Effector CD8-positive, alpha-beta T cell (primary cell): ENCODE measurements around the gene CBLIF.
"Not testable (repeated sequence)": the region's sequence is repeated elsewhere in the genome, so short reads cannot be mapped to it uniquely, and the experiment has no call there.

Experiments
- DNase-seq: peaks from one replicate; lab custom pipeline; 2025; lab: John Stamatoyannopoulos, UW

The CBLIF gene

DNA sequence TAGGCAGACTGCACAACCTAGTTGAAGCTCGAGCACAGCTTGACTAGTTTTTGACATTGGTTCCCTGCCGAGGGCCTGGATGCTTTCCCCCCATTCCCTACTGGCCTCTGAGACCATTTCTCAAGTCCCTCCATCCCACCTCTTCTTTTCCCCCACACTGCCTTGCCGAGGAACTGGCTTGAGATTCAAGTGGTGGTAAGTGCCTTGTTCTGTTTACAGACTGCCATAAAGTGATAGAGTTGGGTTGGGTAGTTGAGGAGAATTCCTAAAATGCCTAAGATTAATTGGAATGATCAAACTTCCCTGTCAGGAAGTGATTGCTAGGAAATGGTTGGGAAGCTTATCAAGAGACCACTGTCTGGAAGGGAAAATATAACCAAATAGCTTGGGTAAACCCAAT lies 50.9 kb downstream of the CBLIF start:
- DNase-seq = no peak

DNA sequence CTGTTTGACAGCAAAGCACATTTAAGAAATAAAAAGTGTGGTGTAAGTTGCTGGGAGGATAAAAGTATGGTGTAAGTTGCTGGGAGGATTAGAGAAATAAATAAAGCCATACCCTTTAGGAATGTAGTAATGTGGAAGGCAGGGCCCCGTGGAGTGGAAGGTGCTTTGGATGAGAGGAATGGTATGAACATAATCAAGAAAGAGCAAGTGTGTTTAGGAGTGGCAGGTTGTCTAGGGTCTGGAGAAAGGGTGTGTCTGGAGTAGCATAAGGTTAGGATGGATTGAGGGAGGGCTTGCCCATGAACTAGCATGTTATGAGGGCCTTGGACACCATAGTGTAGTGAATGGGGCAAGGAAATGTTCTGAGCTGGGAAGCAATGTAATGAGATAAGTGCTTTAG lies 52.8 kb downstream of the CBLIF start:
- DNase-seq = no peak

- no peak for DNase-seq
Measured at GRCh38 chr11:59791639-59792038, 53.7 kb downstream of the CBLIF start.

DNA sequence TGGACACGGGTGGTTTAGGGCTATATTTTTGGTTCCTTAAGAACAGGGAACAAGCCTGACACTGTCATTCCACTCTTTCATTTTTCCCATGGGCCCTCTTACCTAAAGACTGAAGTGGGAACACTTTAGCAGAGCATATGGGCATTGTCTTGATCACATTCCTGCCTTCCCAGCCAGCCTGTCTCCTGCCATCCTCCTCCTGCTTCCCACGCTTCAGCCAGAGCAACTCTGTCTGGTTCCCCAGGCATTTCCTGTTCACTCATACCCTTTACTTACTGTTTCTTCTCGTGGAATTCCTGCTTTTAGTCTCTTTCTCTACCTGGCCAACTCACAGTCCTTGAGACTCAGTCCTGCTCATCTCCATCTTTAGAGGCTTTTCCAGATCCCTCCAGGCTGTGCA lies 57.5 kb downstream of the CBLIF start:
- DNase-seq = no peak

DNA sequence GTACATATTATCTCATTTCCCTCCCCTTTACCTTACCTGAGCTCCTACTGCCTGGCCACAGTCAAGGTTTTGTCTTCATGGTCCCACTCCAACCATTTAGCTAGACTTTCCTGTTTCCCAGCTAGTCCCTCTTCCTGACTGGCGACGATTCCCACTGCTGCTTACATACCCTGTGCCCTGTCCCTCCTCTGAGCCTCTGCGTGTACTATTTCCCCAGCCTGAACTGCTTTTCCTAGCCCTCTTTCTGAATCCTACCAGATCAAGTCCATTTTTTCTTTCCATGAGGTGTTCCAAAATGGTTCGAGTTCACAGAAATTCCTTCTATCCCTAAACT lies 58.1 kb downstream of the CBLIF start:
- no peak for DNase-seq

GRCh38 chr11:59785818-59786217 lies 59.5 kb downstream of the CBLIF start:
- no peak for DNase-seq

GRCh38 chr11:59784441-59784840 lies 60.9 kb downstream of the CBLIF start:
- DNase-seq = not testable (repeated sequence)

DNA sequence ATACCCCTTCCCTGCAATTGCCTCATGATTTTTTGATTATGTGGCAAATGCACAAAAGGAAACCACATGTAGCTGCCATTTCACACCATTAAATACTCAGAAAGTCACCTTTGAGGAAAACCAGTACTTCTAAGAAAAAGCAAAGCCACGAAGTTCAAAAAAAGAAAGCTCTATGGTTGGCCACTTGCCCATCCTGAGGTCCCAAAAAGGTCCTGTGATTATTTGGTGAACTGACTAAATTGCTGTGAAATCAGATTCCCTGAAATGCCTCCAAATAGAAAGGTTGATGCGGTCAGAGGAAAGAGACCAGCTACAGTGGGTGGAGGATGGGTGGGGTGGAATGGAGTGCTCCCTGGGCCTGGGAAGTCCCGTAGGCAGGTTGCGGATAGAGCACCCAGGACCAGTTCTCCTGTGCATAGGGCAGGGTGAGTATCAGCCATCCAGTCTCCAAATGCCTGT lies 61.6 kb downstream of the CBLIF start:
- no peak for DNase-seq

DNA sequence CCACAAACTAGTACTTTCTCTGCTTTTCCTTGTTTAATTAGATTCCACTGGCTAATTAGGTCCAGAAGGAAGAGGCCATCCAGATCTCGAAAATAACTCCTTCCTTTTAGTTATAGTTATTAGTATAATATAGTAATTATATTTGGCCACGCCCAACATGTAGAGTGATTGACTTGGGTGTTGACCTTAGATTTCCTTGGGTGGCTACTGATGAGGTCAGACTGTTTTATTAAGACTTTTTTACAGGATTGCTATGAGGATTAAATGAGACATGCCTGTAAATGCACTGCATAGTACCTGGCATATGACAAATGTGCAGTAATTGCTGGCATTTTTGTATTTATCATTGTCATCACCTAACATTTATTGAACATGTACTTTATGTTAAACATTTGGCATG lies 63.2 kb downstream of the CBLIF start:
- no peak for DNase-seq

- DNase-seq = no peak
Measured at GRCh38 chr11:59779487-59779886, 65.8 kb downstream of the CBLIF start.
